H9 (cell line): ENCODE results near the gene EDA. TPM values are rescaled to one million over a fixed set of nuclear protein-coding genes. Genes with fewer than 3 reads are reported as not detected.

Experiments used
- DNase-seq: peaks from one replicate; pipeline ENCODE4 v3.0.0-alpha.2; 2017
- H2AFZ ChIP-seq: one replicate; pipeline ENCODE4 v1.6.1; 2013; ENCODE audit warnings: mild to moderate bottlenecking, low read length, control low read depth, moderate library complexity
- H2AK5ac ChIP-seq: 2 replicates; pipeline ENCODE4 v1.6.1; 2013; ENCODE audit warnings: low read length, control low read depth, mixed read lengths; ENCODE audit not compliant: insufficient read length
- H2BK120ac ChIP-seq: one replicate; pipeline ENCODE4 v1.6.1; 2013; ENCODE audit warnings: low read depth, mild to moderate bottlenecking, low read length, control low read depth, inconsistent platforms; ENCODE audit not compliant: poor library complexity, severe bottlenecking
- H2BK12ac ChIP-seq: 2 replicates; pipeline ENCODE4 v1.6.1; 2013; ENCODE audit warnings: low read length, control low read depth, mixed read lengths, low read depth; ENCODE audit not compliant: insufficient read length
- H2BK15ac ChIP-seq: 2 replicates; pipeline ENCODE4 v1.6.1; 2013; ENCODE audit warnings: low read depth, low read length, control low read depth
- H2BK20ac ChIP-seq: one replicate; pipeline ENCODE4 v1.6.1; 2013; ENCODE audit warnings: low read depth, mild to moderate bottlenecking, low read length, control low read depth, inconsistent platforms; ENCODE audit not compliant: poor library complexity, severe bottlenecking
- H2BK5ac ChIP-seq: 2 replicates; pipeline ENCODE4 v1.6.1; 2013; ENCODE audit warnings: low read length, control low read depth, mixed read lengths; ENCODE audit not compliant: insufficient read length
- H3K14ac ChIP-seq: 2 replicates; pipeline ENCODE4 v1.6.1; 2013; ENCODE audit warnings: low read length, control low read depth; ENCODE audit not compliant: insufficient read depth
- H3K18ac ChIP-seq: 2 replicates; pipeline ENCODE4 v1.6.1; 2013; ENCODE audit warnings: low read depth, mild to moderate bottlenecking, mixed read lengths, low read length, control low read depth; ENCODE audit not compliant: insufficient read length
- H3K23ac ChIP-seq: 2 replicates; pipeline ENCODE4 v1.6.1; 2013; ENCODE audit warnings: low read length, control low read depth, mixed read lengths, low read depth; ENCODE audit not compliant: insufficient read length
- H3K23me2 ChIP-seq: 2 replicates; pipeline ENCODE4 v1.6.1; 2013; ENCODE audit warnings: low read depth, mild to moderate bottlenecking, mixed read lengths, low read length, control low read depth; ENCODE audit not compliant: insufficient read length, poor library complexity, severe bottlenecking
- H3K27ac ChIP-seq: 2 replicates; pipeline ENCODE4 v1.5.1; 2013; ENCODE audit warnings: low read length, control low read depth, mixed read lengths, low read depth; ENCODE audit not compliant: insufficient read length
- H3K27me3 ChIP-seq: 2 replicates; pipeline ENCODE4 v1.6.1; 2013; ENCODE audit warnings: low read length, control low read depth, inconsistent platforms; ENCODE audit not compliant: insufficient read depth
- H3K4ac ChIP-seq: 2 replicates; pipeline ENCODE4 v1.6.1; 2013; ENCODE audit warnings: low read depth, mild to moderate bottlenecking, control low read depth, inconsistent platforms, low read length, moderate library complexity
- H3K4me1 ChIP-seq: 2 replicates; pipeline ENCODE4 v1.6.1; 2013; ENCODE audit warnings: low read length, control low read depth, inconsistent platforms; ENCODE audit not compliant: insufficient read depth
- H3K4me2 ChIP-seq: 2 replicates; pipeline ENCODE4 v1.6.1; 2013; ENCODE audit warnings: low read length, control low read depth, mixed read lengths; ENCODE audit not compliant: insufficient read length, insufficient read depth
- H3K56ac ChIP-seq: 2 replicates; pipeline ENCODE4 v1.6.1; 2013; ENCODE audit warnings: low read depth, mild to moderate bottlenecking, mixed read lengths, low read length, control low read depth; ENCODE audit not compliant: insufficient read length
- H3K79me1 ChIP-seq: 2 replicates; pipeline ENCODE4 v1.6.1; 2013; ENCODE audit warnings: low read depth, mild to moderate bottlenecking, moderate library complexity, low read length, control low read depth, inconsistent platforms; ENCODE audit not compliant: insufficient read depth, poor library complexity, severe bottlenecking
- H3K79me2 ChIP-seq: 2 replicates; pipeline ENCODE4 v1.6.1; 2013; ENCODE audit warnings: low read length, control low read depth, inconsistent platforms; ENCODE audit not compliant: insufficient read depth
- H3K9ac ChIP-seq: 2 replicates; pipeline ENCODE4 v1.6.1; 2013; ENCODE audit warnings: low read length, control low read depth, mixed read lengths; ENCODE audit not compliant: insufficient read length; ENCODE audit errors: extremely low read depth
- H3K9me3 ChIP-seq: one replicate; pipeline ENCODE4 v1.6.1; 2013; ENCODE audit warnings: low read depth, low read length, inconsistent platforms; ENCODE audit not compliant: control insufficient read depth
- H3T11ph ChIP-seq: one replicate; pipeline ENCODE4 v1.6.1; 2013; ENCODE audit warnings: mild to moderate bottlenecking, low read length, control low read depth, inconsistent platforms
- H4K20me1 ChIP-seq: one replicate; pipeline ENCODE4 v1.6.1; 2013; ENCODE audit not compliant: control insufficient read depth, insufficient read length, insufficient read depth
- H4K5ac ChIP-seq: 2 replicates; pipeline ENCODE4 v1.6.1; 2013; ENCODE audit warnings: low read depth, mild to moderate bottlenecking, mixed read lengths, low read length, control low read depth; ENCODE audit not compliant: insufficient read length
- H4K8ac ChIP-seq: replicated peaks from 2 replicates; pipeline ENCODE4 v1.6.1; 2013; ENCODE audit warnings: low read length, control low read depth, mixed read lengths, low read depth; ENCODE audit not compliant: insufficient read length
- H4K91ac ChIP-seq: 2 replicates; pipeline ENCODE4 v1.6.1; 2013; ENCODE audit warnings: low read depth, mild to moderate bottlenecking, moderate library complexity, mixed read lengths, low read length, control low read depth; ENCODE audit not compliant: insufficient read length
- H3K27ac Mint-ChIP-seq, 3 experiments: 2 replicates in 2 of 3; 3 replicates in 1 of 3; pipeline ENCODE4 v1.8.0; 2020 to 2021; ENCODE audit warnings: mixed read lengths in 3 of 3, mild to moderate bottlenecking in 1 of 3, moderate library complexity in 1 of 3
- H3K27me3 Mint-ChIP-seq: 2 replicates; pipeline ENCODE4 v1.8.0; 2021; ENCODE audit warnings: low read depth, mild to moderate bottlenecking, moderate library complexity, mixed read lengths
- H3K36me3 Mint-ChIP-seq, 3 experiments: 2 replicates in 2 of 3; 3 replicates in 1 of 3; pipeline ENCODE4 v1.8.0; 2020 to 2021; ENCODE audit warnings: low read depth in 3 of 3, mixed read lengths in 3 of 3; ENCODE audit not compliant: insufficient read depth in 1 of 3
- H3K4me1 Mint-ChIP-seq, 2 experiments: 2 replicates each; pipeline ENCODE4 v1.8.0; 2020; ENCODE audit warnings: mixed read lengths in 2 of 2
- H3K4me3 Mint-ChIP-seq, 2 experiments: 2 replicates in 1 of 2; 3 replicates in 1 of 2; pipeline ENCODE4 v1.8.0; 2020 to 2021; ENCODE audit warnings: mild to moderate bottlenecking in 2 of 2, mixed read lengths in 2 of 2, moderate library complexity in 1 of 2
- H3K9me3 Mint-ChIP-seq, 2 experiments: 2 replicates in 1 of 2; 3 replicates in 1 of 2; pipeline ENCODE4 v1.8.0; 2020; ENCODE audit warnings: mild to moderate bottlenecking in 2 of 2, mixed read lengths in 2 of 2, moderate library complexity in 1 of 2
- WGBS: extraction: QIAGEN DNeasy Blood & Tissue Kit; methylation state at CpG from one replicate; pipeline ENCODE4 v1.1.7; 2013; ENCODE audit warnings: missing lambda C conversion rate, low lambda C conversion rate, mixed read lengths; ENCODE audit not compliant: insufficient read length; ENCODE audit errors: extremely low coverage; 5-methylcytosine and 5-hydroxymethylcytosine counted together
- total RNA-seq: library from RNA; stranded (reverse); gene quantifications from 2 replicates; pipeline ENCODE4 v1.2.1, GENCODE V29; 2021
- TF ChIP-seq, protein P1 (sequence below): fragments of 200-600 bp; sonication (generic); conservative IDR thresholded peaks from 3 replicates; pipeline ENCODE4 v1.8.0; 2021; ENCODE audit warnings: antibody characterized with exemption, mild to moderate bottlenecking

EDA gene
- total RNA-seq, 1 experiment from 2014 or later = 7.7 TPM

DNA sequence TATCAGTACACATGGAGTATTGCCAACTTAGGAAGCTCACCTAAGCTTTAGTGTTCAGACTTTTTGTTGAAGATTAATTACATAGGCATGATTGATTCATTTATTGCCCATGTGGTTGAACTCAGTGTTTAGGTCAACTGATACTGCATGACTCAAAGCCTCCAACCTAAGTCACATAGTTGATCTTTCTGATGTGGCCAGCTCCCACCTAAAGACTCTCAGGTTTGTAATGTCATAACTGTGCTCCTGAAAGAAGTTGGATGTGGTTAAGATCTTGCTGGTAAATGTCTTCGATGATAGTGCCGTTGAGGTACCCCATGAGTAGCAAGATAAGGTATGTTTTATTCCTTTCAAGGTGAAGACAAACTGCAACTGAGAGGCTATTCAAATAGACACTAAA is 192.5 kb downstream of the EDA start:
- Histone ChIP-seq H4K91ac (no peak overlapping the region), H4K8ac (no peak overlapping the region), H3K4me1 (no peaks in the 10 kb centered on the region), H2BK120ac (no peak overlapping the region), H2BK5ac (no peak overlapping the region), H3K79me2 (no peaks in the 10 kb centered on the region), H3K79me1 (no peaks in the 10 kb centered on the region), H2BK20ac (no peak overlapping the region), H3K23me2 (no peaks in the 10 kb centered on the region), H3K23ac (no peak overlapping the region), H3K27ac (no peak overlapping the region), H3K14ac (no peak overlapping the region), H3K18ac (no peak overlapping the region), H2AK5ac (no peak overlapping the region), H3K9me3 (peaks cover 18% of the 10 kb centered on the region), H3K27me3 (no peaks in the 10 kb centered on the region), H3T11ph (no peak overlapping the region), H4K5ac (no peak overlapping the region), H4K20me1 (no peaks in the 10 kb centered on the region), H3K4ac (no peak overlapping the region), H3K9ac (no peak overlapping the region), H3K4me2 (no peak overlapping the region), H2BK15ac (no peak overlapping the region), H2BK12ac (no peak overlapping the region), H2AFZ (no peak overlapping the region), H3K56ac (no peak overlapping the region)
- TF ChIP-seq, protein P1, sequence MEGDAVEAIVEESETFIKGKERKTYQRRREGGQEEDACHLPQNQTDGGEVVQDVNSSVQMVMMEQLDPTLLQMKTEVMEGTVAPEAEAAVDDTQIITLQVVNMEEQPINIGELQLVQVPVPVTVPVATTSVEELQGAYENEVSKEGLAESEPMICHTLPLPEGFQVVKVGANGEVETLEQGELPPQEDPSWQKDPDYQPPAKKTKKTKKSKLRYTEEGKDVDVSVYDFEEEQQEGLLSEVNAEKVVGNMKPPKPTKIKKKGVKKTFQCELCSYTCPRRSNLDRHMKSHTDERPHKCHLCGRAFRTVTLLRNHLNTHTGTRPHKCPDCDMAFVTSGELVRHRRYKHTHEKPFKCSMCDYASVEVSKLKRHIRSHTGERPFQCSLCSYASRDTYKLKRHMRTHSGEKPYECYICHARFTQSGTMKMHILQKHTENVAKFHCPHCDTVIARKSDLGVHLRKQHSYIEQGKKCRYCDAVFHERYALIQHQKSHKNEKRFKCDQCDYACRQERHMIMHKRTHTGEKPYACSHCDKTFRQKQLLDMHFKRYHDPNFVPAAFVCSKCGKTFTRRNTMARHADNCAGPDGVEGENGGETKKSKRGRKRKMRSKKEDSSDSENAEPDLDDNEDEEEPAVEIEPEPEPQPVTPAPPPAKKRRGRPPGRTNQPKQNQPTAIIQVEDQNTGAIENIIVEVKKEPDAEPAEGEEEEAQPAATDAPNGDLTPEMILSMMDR = no peak
- no peak for DNase-seq
- Mint-ChIP-seq H3K27me3 (no peaks in the 10 kb centered on the region), H3K9me3 (peaks cover 45 to 49% of the 10 kb centered on the region in 2 experiments; a peak in 4 of 5 replicates), H3K4me1 (no peaks in the 10 kb centered on the region), H3K36me3 (peaks cover 0 to 2% (median 0%) of the 10 kb centered on the region in 3 experiments; a peak in 2 of 7 replicates), H3K27ac (no peak overlapping the region), H3K4me3 (no peak overlapping the region)
- WGBS = no CpG with 5 or more reads among the region's 2 CpGs
